A673 (cell line): ENCODE data around the gene EMC6. TPM values are rescaled to one million over a fixed set of nuclear protein-coding genes. Genes with fewer than 3 reads are reported as not detected.

Experiments
- BruUV-seq: library from RNA; stranded (reverse); fragments of 400-500 nt; replicated peaks from 2 replicates; lab custom pipeline; 2021; lab: Mats Ljungman, UMichigan
- CTCF ChIA-PET: fragments of 300-600 bp; sonication (Branson Sonifier 250); formaldehyde crosslinking; loops from one replicate; lab custom pipeline; 2022; ENCODE audit warnings: antibody characterized with exemption; lab: Charles Lee
- POLR2A ChIA-PET: fragments of 300-600 bp; sonication (Branson Sonifier 250); formaldehyde crosslinking; loops from one replicate; lab custom pipeline; 2022; ENCODE audit warnings: antibody characterized with exemption; ENCODE audit not compliant: low non-redundant PET; lab: Charles Lee
- DNase-seq: peaks from one replicate; pipeline ENCODE4 v3.0.0-alpha.2; 2015; ENCODE audit warnings: low spot score
- H3K27ac ChIP-seq: fragments of 200-600 bp; sonication (generic); 2 replicates; pipeline ENCODE4 v1.5.1; 2016; ENCODE audit warnings: mixed run types, low read depth, mild to moderate bottlenecking, mixed read lengths, antibody characterized with exemption, low read length; ENCODE audit not compliant: poor library complexity, severe bottlenecking
- H3K27me3 ChIP-seq: fragments of 200-600 bp; sonication (generic); replicated peaks from 2 replicates; pipeline ENCODE4 v1.6.1; 2017; ENCODE audit warnings: mixed run types, low read depth, mild to moderate bottlenecking, mixed read lengths, antibody characterized with exemption, low read length; ENCODE audit not compliant: insufficient read depth, poor library complexity
- H3K36me3 ChIP-seq: fragments of 200-600 bp; sonication (generic); 2 replicates; pipeline ENCODE4 v1.6.1; 2016; ENCODE audit warnings: mixed run types, mild to moderate bottlenecking, mixed read lengths, antibody characterized with exemption, low read length; ENCODE audit not compliant: insufficient read depth, poor library complexity, severe bottlenecking
- H3K4me1 ChIP-seq: fragments of 200-600 bp; sonication (generic); 2 replicates; pipeline ENCODE4 v1.6.1; 2017; ENCODE audit warnings: mixed run types, mild to moderate bottlenecking, mixed read lengths, antibody characterized with exemption, low read length; ENCODE audit not compliant: insufficient read depth, poor library complexity, severe bottlenecking
- H3K4me3 ChIP-seq: fragments of 200-600 bp; sonication (generic); 2 replicates; pipeline ENCODE4 v1.5.1; 2016; ENCODE audit warnings: low read depth, mixed run types, mild to moderate bottlenecking, mixed read lengths, low read length; ENCODE audit not compliant: poor library complexity, severe bottlenecking
- H3K9me3 ChIP-seq: fragments of 200-600 bp; sonication (generic); 2 replicates; pipeline ENCODE4 v1.6.1; 2016; ENCODE audit warnings: mixed run types, low read depth, mild to moderate bottlenecking, mixed read lengths, antibody characterized with exemption, low read length; ENCODE audit not compliant: poor library complexity, severe bottlenecking
- CTCF ChIP-seq: fragments of 300-800, 200-600 bp; sonication (generic); conservative IDR thresholded peaks from 2 replicates; pipeline ENCODE4 v1.5.1; 2017; ENCODE audit warnings: low read depth, mild to moderate bottlenecking, antibody characterized with exemption, low read length, moderate library complexity, mixed read lengths
- EZH2 ChIP-seq: fragments of 200-600 bp; sonication (generic); IDR thresholded peaks from 2 replicates; pipeline ENCODE4 v1.6.1; 2017; ENCODE audit warnings: borderline replicate concordance, low read depth, mild to moderate bottlenecking, mixed read lengths, antibody characterized with exemption, low read length; ENCODE audit not compliant: poor library complexity, severe bottlenecking
- intact Hi-C: fragments of 100-400 bp; cut with micrococcal nuclease; formaldehyde crosslinking; loops from one replicate; pipeline ENCODE4 v1.10.0; 2022; ENCODE audit not compliant: unreplicated experiment
- total RNA-seq: library from RNA; stranded (reverse); gene quantifications from 2 replicates; pipeline ENCODE4 v1.2.3, GENCODE V29; 2021

EMC6 gene
- total RNA-seq, 1 experiment from 2014 or later, result 70.9 TPM

- intact Hi-C loops, result no loop called here
- peaks cover 24% of the 10 kb centered on the region for H3K27me3 ChIP-seq
- POLR2A ChIA-PET, result no interaction called here
Measured at GRCh38 chr17:3693829-3694231, 25.2 kb downstream of the EMC6 start.

GRCh38 chr17:3695129-3695722 is 26.6 kb downstream of the EMC6 start:
- Histone ChIP-seq H3K4me1 (peaks cover 7% of the 10 kb centered on the region), H3K9me3 (no peaks in the 10 kb centered on the region), H3K27ac (no peak overlapping the region), H3K4me3 (peak overlapping the region; percentile 46), H3K36me3 (no peaks in the 10 kb centered on the region), H3K27me3 (peaks cover 24% of the 10 kb centered on the region)
- CTCF ChIA-PET, result no interaction called here
- no TSS peak for BruUV-seq
- intact Hi-C loops, result no loop called here
- TF ChIP-seq CTCF, result no peak
- POLR2A ChIA-PET, result no interaction called here
- DNase-seq, result no peak

More at GRCh38 chr17:3693829-3694231, 25.2 kb downstream of the EMC6 start:
- no peak for TF ChIP-seq EZH2
- TF ChIP-seq CTCF, result no peak
- no peak for DNase-seq
- CTCF ChIA-PET, result no interaction called here
- no TSS peak for BruUV-seq
- H3K9me3 ChIP-seq, result no peaks in the 10 kb centered on the region
- H3K27ac ChIP-seq, result no peak overlapping the region
- peaks cover 7% of the 10 kb centered on the region for H3K4me1 ChIP-seq
- no peak overlapping the region for H3K4me3 ChIP-seq
- no peaks in the 10 kb centered on the region for H3K36me3 ChIP-seq

- TF ChIP-seq EZH2, result peak; percentile 53
- TF ChIP-seq CTCF, result no peak
- ChIA-PET POLR2A (no interaction called here), CTCF (no interaction called here)
- Histone ChIP-seq H3K27ac (no peak within 1 kb of the TSS), H3K27me3 (peaks cover 24% of the 10 kb centered on the region), H3K4me3 (peak within 1 kb of the TSS; percentile 46), H3K4me1 (peaks cover 7% of the 10 kb centered on the region), H3K9me3 (no peaks in the 10 kb centered on the region), H3K36me3 (no peaks in the 10 kb centered on the region)
- no peak for DNase-seq
- BruUV-seq, result no TSS peak
- intact Hi-C loops, result no loop called here
Measured at GRCh38 chr17:3695723-3696411, 27.3 kb downstream of the EMC6 start, which contains the start of gene P2RX5. Gene P2RX5, minus strand, starts transcription at chr17:3696155. Its CDS starts 150 bp downstream, at chr17:3696005.
